SK-N-SH treated with all-trans-retinoic acid at 6 μM for 48 hours (cell line): ENCODE measurements around the gene OSBPL9.

Source experiments
- ATAC-seq: fragments of 200-7000 bp; cut with Tn5 transposase; 3 replicates; pipeline ENCODE4 v1.9.1; 2020; ENCODE audit warnings: mild to moderate bottlenecking, moderate library complexity
- ARNTL ChIP-seq: fragments of 450-650 bp; formaldehyde crosslinking; IDR thresholded peaks from 2 replicates; pipeline ENCODE4 v1.5.0; 2020; ENCODE audit warnings: low read depth, mild to moderate bottlenecking, moderate library complexity, borderline replicate concordance
- BACH2 ChIP-seq: fragments of 250-450 bp; sonication (Bioruptor Pico); IDR thresholded peaks from 2 replicates; pipeline ENCODE4 v1.9.0; 2021; ENCODE audit warnings: mild to moderate bottlenecking, borderline replicate concordance
- CSDC2 ChIP-seq: fragments of 250-450 bp; sonication (Bioruptor Pico); IDR thresholded peaks from 2 replicates; pipeline ENCODE4 v1.5.0; 2020; ENCODE audit warnings: mild to moderate bottlenecking, moderate library complexity
- CSRNP3 ChIP-seq: fragments of 250-450 bp; sonication (Bioruptor Pico); IDR thresholded peaks from 2 replicates; pipeline ENCODE4 v1.5.1; 2021; ENCODE audit warnings: mild to moderate bottlenecking, moderate library complexity
- ESRRG ChIP-seq: fragments of 250-450 bp; sonication (Bioruptor Pico); IDR thresholded peaks from 2 replicates; pipeline ENCODE4 v1.6.1; 2021; ENCODE audit warnings: mild to moderate bottlenecking
- GLIS3 ChIP-seq: fragments of 250-450 bp; sonication (Bioruptor Pico); IDR thresholded peaks from 2 replicates; pipeline ENCODE4 v1.5.0; 2020; ENCODE audit warnings: mild to moderate bottlenecking, moderate library complexity
- ISL1 ChIP-seq: fragments of 250-450 bp; sonication (Bioruptor Pico); IDR thresholded peaks from 2 replicates; pipeline ENCODE4 v2.1.2; 2022; ENCODE audit warnings: mild to moderate bottlenecking, moderate library complexity
- OSR1 ChIP-seq: fragments of 250-450 bp; sonication (Bioruptor Pico); IDR thresholded peaks from 2 replicates; pipeline ENCODE4 v1.8.0; 2022; ENCODE audit warnings: moderate library complexity, mild to moderate bottlenecking, inconsistent platforms
- PATZ1 ChIP-seq: fragments of 250-450 bp; sonication (Bioruptor Pico); IDR thresholded peaks from 2 replicates; pipeline ENCODE4 v1.8.0; 2020; ENCODE audit warnings: mild to moderate bottlenecking, moderate library complexity, borderline replicate concordance
- POU6F1 ChIP-seq: fragments of 250-450 bp; sonication (Bioruptor Pico); IDR thresholded peaks from 2 replicates; pipeline ENCODE4 v1.8.0; 2021; ENCODE audit warnings: low read depth, mild to moderate bottlenecking, moderate library complexity, borderline replicate concordance
- PPARA ChIP-seq: fragments of 250-450 bp; sonication (Bioruptor Pico); IDR thresholded peaks from 2 replicates; pipeline ENCODE4 v1.5.0; 2020; ENCODE audit warnings: mild to moderate bottlenecking, borderline replicate concordance
- RARB ChIP-seq: fragments of 250-450 bp; sonication (Bioruptor Pico); IDR thresholded peaks from 2 replicates; pipeline ENCODE4 v1.8.0; 2021; ENCODE audit warnings: mild to moderate bottlenecking, moderate library complexity
- SNAI2 ChIP-seq: fragments of 250-450 bp; sonication (Bioruptor Pico); IDR thresholded peaks from 2 replicates; pipeline ENCODE4 v1.5.0; 2020; ENCODE audit warnings: mild to moderate bottlenecking, moderate library complexity
- TCF4 ChIP-seq: fragments of 250-450 bp; sonication (Bioruptor Pico); IDR thresholded peaks from 2 replicates; pipeline ENCODE4 v1.8.0; 2021; ENCODE audit warnings: mild to moderate bottlenecking, moderate library complexity, borderline replicate concordance
- TOX ChIP-seq: fragments of 250-450 bp; sonication (Bioruptor Pico); IDR thresholded peaks from 2 replicates; pipeline ENCODE4 v1.8.0; 2021; ENCODE audit warnings: mild to moderate bottlenecking, moderate library complexity, borderline replicate concordance
- ZC3H10 ChIP-seq: fragments of 250-450 bp; sonication (Bioruptor Pico); IDR thresholded peaks from 2 replicates; pipeline ENCODE4 v1.5.1; 2021; ENCODE audit warnings: mild to moderate bottlenecking, moderate library complexity
- ZFP3 ChIP-seq: fragments of 250-450 bp; sonication (Bioruptor Pico); IDR thresholded peaks from 2 replicates; pipeline ENCODE4 v1.5.0; 2020; ENCODE audit warnings: mild to moderate bottlenecking, moderate library complexity
- ZFP30 ChIP-seq: fragments of 450-650 bp; formaldehyde crosslinking; IDR thresholded peaks from 2 replicates; pipeline ENCODE4 v1.5.0; 2022; ENCODE audit warnings: mild to moderate bottlenecking, moderate library complexity
- ZNF565 ChIP-seq: fragments of 450-650 bp; formaldehyde crosslinking; conservative IDR thresholded peaks from 2 replicates; pipeline ENCODE4 v1.5.0; 2020; ENCODE audit warnings: low read depth, mild to moderate bottlenecking, moderate library complexity
- ZNF70 ChIP-seq: fragments of 450-650 bp; formaldehyde crosslinking; IDR thresholded peaks from 2 replicates; pipeline ENCODE4 v1.5.0; 2020; ENCODE audit warnings: mild to moderate bottlenecking, moderate library complexity
- ZNF8 ChIP-seq: fragments of 450-650 bp; formaldehyde crosslinking; IDR thresholded peaks from 2 replicates; pipeline ENCODE4 v1.5.0; 2020; ENCODE audit warnings: mild to moderate bottlenecking, moderate library complexity
- TF ChIP-seq, protein P1 (sequence below): fragments of 250-450 bp; sonication (Bioruptor Pico); IDR thresholded peaks from 2 replicates; pipeline ENCODE4 v1.5.0; 2020; ENCODE audit warnings: mild to moderate bottlenecking, moderate library complexity

Gene OSBPL9

GRCh38 chr1:51761351-51761750 is 144.5 kb downstream of the OSBPL9 start:
- TF ChIP-seq, protein P1, sequence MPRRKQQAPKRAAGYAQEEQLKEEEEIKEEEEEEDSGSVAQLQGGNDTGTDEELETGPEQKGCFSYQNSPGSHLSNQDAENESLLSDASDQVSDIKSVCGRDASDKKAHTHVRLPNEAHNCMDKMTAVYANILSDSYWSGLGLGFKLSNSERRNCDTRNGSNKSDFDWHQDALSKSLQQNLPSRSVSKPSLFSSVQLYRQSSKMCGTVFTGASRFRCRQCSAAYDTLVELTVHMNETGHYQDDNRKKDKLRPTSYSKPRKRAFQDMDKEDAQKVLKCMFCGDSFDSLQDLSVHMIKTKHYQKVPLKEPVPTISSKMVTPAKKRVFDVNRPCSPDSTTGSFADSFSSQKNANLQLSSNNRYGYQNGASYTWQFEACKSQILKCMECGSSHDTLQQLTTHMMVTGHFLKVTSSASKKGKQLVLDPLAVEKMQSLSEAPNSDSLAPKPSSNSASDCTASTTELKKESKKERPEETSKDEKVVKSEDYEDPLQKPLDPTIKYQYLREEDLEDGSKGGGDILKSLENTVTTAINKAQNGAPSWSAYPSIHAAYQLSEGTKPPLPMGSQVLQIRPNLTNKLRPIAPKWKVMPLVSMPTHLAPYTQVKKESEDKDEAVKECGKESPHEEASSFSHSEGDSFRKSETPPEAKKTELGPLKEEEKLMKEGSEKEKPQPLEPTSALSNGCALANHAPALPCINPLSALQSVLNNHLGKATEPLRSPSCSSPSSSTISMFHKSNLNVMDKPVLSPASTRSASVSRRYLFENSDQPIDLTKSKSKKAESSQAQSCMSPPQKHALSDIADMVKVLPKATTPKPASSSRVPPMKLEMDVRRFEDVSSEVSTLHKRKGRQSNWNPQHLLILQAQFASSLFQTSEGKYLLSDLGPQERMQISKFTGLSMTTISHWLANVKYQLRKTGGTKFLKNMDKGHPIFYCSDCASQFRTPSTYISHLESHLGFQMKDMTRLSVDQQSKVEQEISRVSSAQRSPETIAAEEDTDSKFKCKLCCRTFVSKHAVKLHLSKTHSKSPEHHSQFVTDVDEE, result no peak
- TF ChIP-seq BACH2 (CRISPR knock-in tag) (no peak), ZNF8 (no peak), OSR1 (no peak), TOX (no peak), RARB (CRISPR knock-in tag) (no peak), GLIS3 (CRISPR knock-in tag) (no peak), TCF4 (CRISPR knock-in tag) (no peak), ZFP30 (CRISPR knock-in tag) (no peak), CSDC2 (CRISPR knock-in tag) (no peak), ZNF565 (CRISPR knock-in tag) (no peak), ZNF70 (CRISPR knock-in tag) (no peak), SNAI2 (CRISPR knock-in tag) (no peak), PATZ1 (no peak), ZFP3 (CRISPR knock-in tag) (no peak), ARNTL (CRISPR knock-in tag) (no peak), PPARA (no peak), ESRRG (CRISPR knock-in tag) (no peak)
- TF ChIP-seq, all 23 proteins: peak for 0
- ATAC-seq, result no peak

DNA sequence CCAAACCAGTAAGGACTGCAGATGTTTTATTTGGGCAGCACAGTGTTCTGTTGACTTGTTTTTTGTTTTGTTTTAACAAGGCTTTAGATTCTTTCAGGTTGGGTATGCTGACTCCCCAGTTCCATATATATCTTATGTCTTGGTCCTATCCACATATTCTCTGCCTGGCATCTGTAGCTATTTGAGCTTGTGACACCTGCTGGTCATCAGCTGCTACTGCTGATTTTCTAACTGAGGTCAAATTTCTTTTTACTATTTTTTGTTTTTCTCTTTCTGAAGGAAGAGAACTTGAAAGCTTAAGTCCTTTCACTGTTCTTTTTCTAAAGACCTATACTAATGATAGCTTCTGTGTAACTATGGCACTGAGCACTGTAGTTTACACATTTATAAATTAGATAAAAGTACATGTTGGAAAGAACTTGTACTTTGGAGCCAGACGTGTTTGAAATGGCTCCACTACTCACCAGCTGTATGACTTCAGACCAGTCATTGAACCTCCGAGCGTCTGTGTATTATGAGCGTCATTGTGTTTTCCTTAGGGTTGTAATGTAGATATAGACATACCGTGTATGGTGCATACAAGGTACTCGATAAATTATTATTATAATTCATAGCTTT is 152.2 kb downstream of the OSBPL9 start:
- ATAC-seq, result peak; percentile 84
- TF ChIP-seq PPARA, result no peak

DNA sequence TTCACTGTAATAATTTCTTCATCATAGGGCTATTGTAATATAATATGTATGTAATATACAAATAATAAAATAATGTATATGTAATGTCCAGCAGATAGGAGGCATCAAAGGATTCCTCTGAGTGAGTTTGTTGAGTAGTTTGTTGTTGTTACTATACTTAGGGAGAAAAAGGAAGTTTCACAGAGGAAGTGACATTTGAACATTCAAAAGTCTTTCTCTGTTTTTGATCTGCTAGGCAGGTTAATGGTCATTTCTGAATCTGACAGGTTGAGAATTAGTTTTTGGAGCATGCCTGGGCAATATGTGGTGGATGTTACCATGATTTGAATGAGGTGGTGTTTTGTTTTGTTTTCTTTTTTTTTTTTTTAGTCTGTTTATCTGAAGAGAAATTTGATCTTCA is 159.5 kb downstream of the OSBPL9 start:
- ATAC-seq, result no peak
- no peak for TF ChIP-seq PATZ1
- TF ChIP-seq CSRNP3 (CRISPR knock-in tag), result no peak
- no peak for TF ChIP-seq ISL1
- TF ChIP-seq ZFP3 (CRISPR knock-in tag), result no peak
- no peak for TF ChIP-seq POU6F1
- no peak for TF ChIP-seq BACH2 (CRISPR knock-in tag)
- no peak for TF ChIP-seq CSDC2 (CRISPR knock-in tag)
- TF ChIP-seq ZC3H10 (CRISPR knock-in tag), result no peak
- TF ChIP-seq TCF4 (CRISPR knock-in tag), result no peak
- TF ChIP-seq SNAI2 (CRISPR knock-in tag), result no peak
- TF ChIP-seq ARNTL (CRISPR knock-in tag), result no peak
